ENCODE measurements around the gene PACS1. TPM values are rescaled to one million over a fixed set of nuclear protein-coding genes. Genes with fewer than 3 reads are reported as not detected.

The PACS1 gene
- total and polyA plus RNA-seq, 7 experiments from 2014 or later = 48.0 to 314 (median 210) TPM

DNA sequence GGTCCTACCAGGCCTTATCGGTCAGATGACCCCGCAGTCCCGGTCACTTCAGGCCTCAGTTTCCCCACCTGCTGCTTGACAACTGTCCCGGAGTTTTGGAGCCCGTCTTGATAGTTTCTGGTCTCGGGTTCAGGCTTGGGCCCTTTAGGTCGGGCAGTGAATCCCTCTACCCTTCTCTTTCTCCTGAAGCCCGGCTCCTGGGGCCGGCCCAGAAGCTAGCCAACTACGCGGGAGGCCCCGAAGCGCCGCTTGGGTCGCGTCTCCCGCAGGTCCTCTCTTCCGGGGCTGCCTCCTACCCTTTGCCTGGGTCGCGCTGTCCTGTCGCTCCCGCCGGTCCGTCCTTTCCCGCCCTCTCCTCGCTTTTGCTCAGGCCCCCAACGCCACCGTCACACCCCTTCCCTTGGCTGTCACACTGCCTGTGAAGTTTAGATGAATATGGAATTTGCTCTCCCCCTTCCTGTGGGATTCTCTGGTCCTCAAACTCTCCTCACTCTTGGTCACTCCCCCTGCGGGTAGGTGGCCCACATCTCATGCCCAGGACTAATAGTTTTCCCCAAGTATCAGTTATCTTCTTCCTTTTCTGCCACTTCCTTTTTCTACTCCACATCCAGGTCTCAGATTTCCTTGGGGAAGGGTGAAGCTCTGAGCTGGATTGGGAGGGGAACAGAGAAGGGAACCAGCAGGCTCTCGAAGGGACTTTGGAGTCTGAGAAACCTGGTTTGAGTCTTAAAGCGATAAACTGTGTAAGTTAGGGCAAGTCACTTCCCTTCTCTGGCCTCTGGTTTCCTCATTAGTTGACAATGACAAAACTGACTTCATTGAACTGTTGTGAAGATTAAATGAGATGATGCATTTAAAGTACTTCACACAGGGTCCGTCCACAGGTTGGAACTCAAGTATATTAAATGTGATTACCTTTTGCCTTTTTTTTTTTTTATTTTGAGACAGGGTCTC, 199.2 kb downstream of the PACS1 start:
- DNase-seq (peak in 1 of 9 donors; percentile 23), ATAC-seq (no peak)
- POLR2A ChIA-PET = interaction anchor here (1.4 to 6.3 kb wide), 4 partner anchors 11 to 1134 kb away, joined by 3 to 56 read pairs (median 16); partner anchors contain the start of genes CNIH2 and YIF1A
- H3K27me3 Mint-ChIP-seq = peaks cover 0 to 3% (median 0%) of the 10 kb centered on the region in 5 donors
- intact Hi-C loops (cut with micrococcal nuclease) = loop anchor here (1.0 to 10.0 kb wide), 19 partner anchors 8 to 1347 kb away; partner anchors contain the start of genes BRMS1 (in 2 of the 2), YIF1A (in 2 of the 2), B4GAT1 (in 1 of the 2) and BANF1 (in 1 of the 2)
- no peaks in the 10 kb centered on the region for H3K9me3 ChIP-seq (ENCODE audit: control insufficient read depth in 2 of 3, low read length in 3 of 3)
- peak overlapping the region; percentile 88 to 100 (median 95) for H3K4me3 Mint-ChIP-seq
- peaks cover 0 to 5% (median 0%) of the 10 kb centered on the region in 11 donors for H3K9me3 Mint-ChIP-seq
- H3K4me1 ChIP-seq (ENCODE audit: control insufficient read depth in 2 of 2, insufficient read depth in 2 of 2, low read length in 2 of 2) = peaks cover 16 to 44% of the 10 kb centered on the region in 2 donors
- peaks cover 7 to 24% (median 10%) of the 10 kb centered on the region in 5 donors for H3K36me3 Mint-ChIP-seq
- peak overlapping the region; percentile 90 for H3K27ac ChIP-seq (ENCODE audit: low read depth, low read length)
- no peaks in the 10 kb centered on the region for H3K27me3 ChIP-seq (ENCODE audit: control insufficient read depth in 2 of 2, insufficient read depth in 2 of 2, low read length in 2 of 2)
- H3K4me3 ChIP-seq (ENCODE audit: low read length) = peak overlapping the region; percentile 91
- H3K36me3 ChIP-seq (ENCODE audit: control insufficient read depth in 2 of 3, insufficient read depth in 3 of 3, low read length in 3 of 3) = peaks cover 10 to 50% (median 14%) of the 10 kb centered on the region in 3 experiments
- peaks cover 28 to 50% (median 36%) of the 10 kb centered on the region in 7 donors for H3K4me1 Mint-ChIP-seq
- CTCF ChIA-PET = interaction anchor here (0.5 to 1.4 kb wide), 5 partner anchors 12 to 956 kb away, joined by 3 to 4 read pairs (median 3); no protein-coding TSS in a partner anchor
- H3K27ac Mint-ChIP-seq = peak overlapping the region; percentile 87 to 99 (median 97)

DNA sequence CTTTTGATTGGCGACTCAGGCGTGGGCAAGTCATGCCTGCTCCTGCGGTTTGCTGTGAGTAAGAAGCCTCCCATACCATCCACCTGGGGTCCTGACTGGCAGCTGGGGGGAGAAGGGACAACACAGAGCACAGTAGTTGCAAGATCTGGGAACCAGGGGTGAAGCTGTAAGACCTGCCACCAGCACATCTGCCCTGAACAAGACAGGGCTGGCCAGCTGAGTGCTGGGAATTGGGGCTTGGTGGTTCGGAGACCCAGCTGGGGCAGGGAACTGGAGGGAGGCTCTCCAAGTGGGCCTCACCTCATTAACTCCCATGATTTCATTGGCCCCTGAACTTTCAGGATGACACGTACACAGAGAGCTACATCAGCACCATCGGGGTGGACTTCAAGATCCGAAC, 201.7 kb downstream of the PACS1 start:
- Mint-ChIP-seq H3K36me3 (peaks cover 8 to 21% (median 11%) of the 10 kb centered on the region in 5 donors), H3K4me3 (peak overlapping the region in 2 of 10 donors; percentile 35 to 75), H3K9me3 (peaks cover 0 to 5% (median 0%) of the 10 kb centered on the region in 11 donors), H3K27me3 (peaks cover 0 to 3% (median 0%) of the 10 kb centered on the region in 5 donors), H3K27ac (peak overlapping the region in 3 of 9 donors; percentile 65 to 80 (median 72)), H3K4me1 (peaks cover 27 to 50% (median 38%) of the 10 kb centered on the region in 7 donors)
- no peak overlapping the region for H3K4me3 ChIP-seq (ENCODE audit: low read length)
- intact Hi-C loops (cut with micrococcal nuclease) = no loop called here
- no peak overlapping the region for H3K27ac ChIP-seq (ENCODE audit: low read depth, low read length)
- no peaks in the 10 kb centered on the region for H3K27me3 ChIP-seq (ENCODE audit: control insufficient read depth in 2 of 2, insufficient read depth in 2 of 2, low read length in 2 of 2)
- ChIA-PET POLR2A (interaction anchor here (0.8 to 6.3 kb wide), 2 partner anchors 8 to 17 kb away, joined by 3 to 56 read pairs; partner anchors contain the start of genes CNIH2 and YIF1A), CTCF (interaction anchor here (0.7 to 1.9 kb wide), 5 partner anchors 9 to 376 kb away, joined by 3 to 5 read pairs (median 4); no protein-coding TSS in a partner anchor)
- peaks cover 16 to 46% of the 10 kb centered on the region in 2 donors for H3K4me1 ChIP-seq (ENCODE audit: control insufficient read depth in 2 of 2, insufficient read depth in 2 of 2, low read length in 2 of 2)
- ATAC-seq = no peak
- peaks cover 10 to 56% (median 14%) of the 10 kb centered on the region in 3 experiments for H3K36me3 ChIP-seq (ENCODE audit: control insufficient read depth in 2 of 3, insufficient read depth in 3 of 3, low read length in 3 of 3)
- DNase-seq = no peak
- no peaks in the 10 kb centered on the region for H3K9me3 ChIP-seq (ENCODE audit: control insufficient read depth in 2 of 3, low read length in 3 of 3)

DNA sequence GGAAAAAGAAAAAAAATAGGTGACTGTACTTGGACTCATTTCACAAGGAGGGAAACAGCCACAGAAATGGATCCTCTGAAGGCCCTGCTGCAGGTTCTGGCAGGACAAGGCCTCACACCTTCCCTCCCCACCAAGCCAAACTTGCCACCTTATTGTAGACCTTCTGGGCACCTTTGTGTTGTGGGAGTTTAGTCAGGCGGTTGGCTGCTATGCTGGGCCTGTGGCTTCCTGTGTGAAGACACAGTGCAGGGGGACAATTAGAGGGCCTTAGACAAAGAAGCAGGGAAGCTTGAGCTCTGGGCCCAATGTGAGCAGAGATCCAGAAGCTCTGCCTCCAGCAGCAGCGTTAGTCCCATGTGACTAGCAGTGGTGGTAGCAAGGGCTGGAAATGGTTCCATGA, 202.5 kb downstream of the PACS1 start:
- ATAC-seq (no peak), DNase-seq (no peak)
- Histone ChIP-seq H3K4me1 (ENCODE audit: control insufficient read depth in 2 of 2, insufficient read depth in 2 of 2, low read length in 2 of 2) (peaks cover 19 to 46% of the 10 kb centered on the region in 2 donors), H3K27ac (ENCODE audit: low read depth, low read length) (no peak overlapping the region), H3K36me3 (ENCODE audit: control insufficient read depth in 2 of 3, insufficient read depth in 3 of 3, low read length in 3 of 3) (peaks cover 10 to 56% (median 14%) of the 10 kb centered on the region in 3 experiments), H3K27me3 (ENCODE audit: control insufficient read depth in 2 of 2, insufficient read depth in 2 of 2, low read length in 2 of 2) (no peaks in the 10 kb centered on the region), H3K9me3 (ENCODE audit: control insufficient read depth in 2 of 3, low read length in 3 of 3) (no peaks in the 10 kb centered on the region), H3K4me3 (ENCODE audit: low read length) (peak overlapping the region; percentile 27)
- peak overlapping the region in 4 of 9 donors; percentile 8 to 53 (median 38) for H3K27ac Mint-ChIP-seq
- H3K9me3 Mint-ChIP-seq = peaks cover 0 to 5% (median 0%) of the 10 kb centered on the region in 11 donors
- H3K4me3 Mint-ChIP-seq = peak overlapping the region in 1 of 10 donors; percentile 44
- ChIA-PET CTCF (interaction anchor here (0.7 to 1.9 kb wide), 3 partner anchors 8 to 39 kb away, joined by 3 to 5 read pairs (median 4); no protein-coding TSS in a partner anchor), POLR2A (interaction anchor here (0.8 to 6.3 kb wide), 2 partner anchors 7 to 16 kb away, joined by 3 to 56 read pairs; partner anchors contain the start of genes CNIH2 and YIF1A)
- intact Hi-C loops (cut with micrococcal nuclease) = no loop called here
- peaks cover 24 to 52% (median 36%) of the 10 kb centered on the region in 7 donors for H3K4me1 Mint-ChIP-seq
- H3K27me3 Mint-ChIP-seq = peaks cover 0 to 3% (median 0%) of the 10 kb centered on the region in 5 donors
- peaks cover 8 to 23% (median 11%) of the 10 kb centered on the region in 5 donors for H3K36me3 Mint-ChIP-seq

DNA sequence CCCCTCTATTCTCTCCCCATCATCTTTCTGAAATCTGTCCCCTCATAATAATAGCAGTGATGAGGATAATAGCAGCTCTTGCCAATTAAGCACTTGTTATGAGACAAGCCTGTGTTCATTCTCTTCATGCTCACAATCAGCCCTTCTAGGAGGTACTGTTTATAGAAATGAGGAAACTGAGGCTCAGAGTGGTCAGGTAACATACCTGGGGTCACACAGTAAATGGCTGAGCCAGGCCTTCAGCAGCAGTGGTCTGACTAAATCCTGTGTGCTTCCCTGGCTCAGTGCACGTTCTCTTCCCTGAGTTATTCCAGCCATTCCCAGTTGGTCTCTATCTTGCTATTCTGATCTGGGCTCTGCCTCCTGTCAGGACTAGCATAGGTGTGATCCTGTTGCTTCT, 204.1 kb downstream of the PACS1 start:
- Mint-ChIP-seq H3K27me3 (peaks cover 0 to 7% (median 0%) of the 10 kb centered on the region in 5 donors), H3K9me3 (no peaks in the 10 kb centered on the region), H3K36me3 (peaks cover 8 to 21% (median 11%) of the 10 kb centered on the region in 5 donors), H3K4me3 (no peak overlapping the region), H3K27ac (peak overlapping the region in 1 of 9 donors; percentile 58), H3K4me1 (peaks cover 18 to 50% (median 33%) of the 10 kb centered on the region in 7 donors)
- peaks cover 10 to 51% (median 14%) of the 10 kb centered on the region in 3 experiments for H3K36me3 ChIP-seq (ENCODE audit: control insufficient read depth in 2 of 3, insufficient read depth in 3 of 3, low read length in 3 of 3)
- POLR2A ChIA-PET = no interaction called here
- no peak overlapping the region for H3K4me3 ChIP-seq (ENCODE audit: low read length)
- ATAC-seq = no peak
- H3K4me1 ChIP-seq (ENCODE audit: control insufficient read depth in 2 of 2, insufficient read depth in 2 of 2, low read length in 2 of 2) = peaks cover 27 to 46% of the 10 kb centered on the region in 2 donors
- no peaks in the 10 kb centered on the region for H3K9me3 ChIP-seq (ENCODE audit: control insufficient read depth in 2 of 3, low read length in 3 of 3)
- CTCF ChIA-PET = interaction anchor here (0.6 kb wide), 1 partner anchor 138 kb away, joined by 3 read pairs; no protein-coding TSS in a partner anchor
- no peak for DNase-seq
- no peaks in the 10 kb centered on the region for H3K27me3 ChIP-seq (ENCODE audit: control insufficient read depth in 2 of 2, insufficient read depth in 2 of 2, low read length in 2 of 2)
- intact Hi-C loops (cut with micrococcal nuclease) = no loop called here
- no peak overlapping the region for H3K27ac ChIP-seq (ENCODE audit: low read depth, low read length)

DNA sequence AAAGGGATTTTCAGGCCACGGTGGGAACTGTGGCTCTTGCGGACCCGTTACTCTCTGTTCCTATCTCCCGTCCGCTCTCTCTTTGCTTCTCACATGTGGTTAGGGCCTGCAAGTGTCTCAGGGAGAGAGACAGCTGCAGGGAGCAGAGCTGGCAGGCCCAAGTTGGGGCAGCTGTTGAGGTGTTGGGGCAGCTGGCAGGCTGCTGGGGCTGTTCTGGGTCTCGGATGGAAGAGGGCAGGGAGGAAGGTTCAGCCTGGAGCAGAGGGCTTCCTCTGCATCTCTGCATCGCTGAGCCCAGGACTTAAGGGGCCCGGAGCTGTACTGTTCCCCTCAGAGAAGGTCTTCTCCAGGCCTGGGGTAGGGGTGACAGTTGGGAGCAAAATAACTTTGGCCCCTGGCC, 205.3 kb downstream of the PACS1 start:
- H3K27ac Mint-ChIP-seq = peak overlapping the region in 2 of 9 donors; percentile 22 to 65
- peaks cover 12 to 42% (median 26%) of the 10 kb centered on the region in 7 donors for H3K4me1 Mint-ChIP-seq
- DNase-seq (no peak), ATAC-seq (no peak)
- intact Hi-C loops (cut with micrococcal nuclease) = no loop called here
- no peak overlapping the region for H3K4me3 Mint-ChIP-seq
- Histone ChIP-seq H3K9me3 (ENCODE audit: control insufficient read depth in 2 of 3, low read length in 3 of 3) (no peaks in the 10 kb centered on the region), H3K4me1 (ENCODE audit: control insufficient read depth in 2 of 2, insufficient read depth in 2 of 2, low read length in 2 of 2) (peaks cover 16 to 34% of the 10 kb centered on the region in 2 donors), H3K27ac (ENCODE audit: low read depth, low read length) (no peak overlapping the region), H3K4me3 (ENCODE audit: low read length) (no peak overlapping the region), H3K27me3 (ENCODE audit: control insufficient read depth in 2 of 2, insufficient read depth in 2 of 2, low read length in 2 of 2) (no peaks in the 10 kb centered on the region), H3K36me3 (ENCODE audit: control insufficient read depth in 2 of 3, insufficient read depth in 3 of 3, low read length in 3 of 3) (peaks cover 10 to 51% (median 14%) of the 10 kb centered on the region in 3 experiments)
- H3K36me3 Mint-ChIP-seq = peaks cover 8 to 21% (median 11%) of the 10 kb centered on the region in 5 donors
- ChIA-PET CTCF (no interaction called here), POLR2A (no interaction called here)
- no peaks in the 10 kb centered on the region for H3K9me3 Mint-ChIP-seq
- H3K27me3 Mint-ChIP-seq = peaks cover 0 to 13% (median 0%) of the 10 kb centered on the region in 5 donors

All from naive thymus-derived CD4-positive, alpha-beta T cell (primary cell).